HepG2 (cell line): ENCODE data around the gene ARMCX5. TPM values are rescaled to one million over a fixed set of nuclear protein-coding genes. Genes with fewer than 3 reads are reported as not detected.

ENCODE experiments used
- ATAC-seq: fragments of 200-7000 bp; cut with Tn5 transposase; 3 replicates; pipeline ENCODE4 v1.9.1; 2020; ENCODE audit warnings: mild to moderate bottlenecking, moderate library complexity
- BruUV-seq: library from RNA; stranded (reverse); fragments of 400-500 nt; replicated peaks from 2 replicates; lab custom pipeline; 2021; lab: Mats Ljungman, UMichigan
- CTCF ChIA-PET: fragments of 300-600 bp; formaldehyde crosslinking; extraction: SDS; loops from one replicate; lab custom pipeline; 2021; ENCODE audit warnings: low total read pairs, inconsistent platforms, low intra/inter-chr PET ratio; lab: Yijun Ruan, JAX
- POLR2A ChIA-PET: fragments of 350-600 bp; sonication (Branson Sonifier 250); formaldehyde crosslinking; loops from one replicate; lab custom pipeline; 2020; ENCODE audit warnings: antibody characterized with exemption, inconsistent platforms; lab: Yijun Ruan, JAX
- DNase-seq: peaks from one replicate; pipeline ENCODE4 v3.0.0-alpha.2; 2015; ENCODE audit warnings: low spot score
- FAIRE-seq: peaks from 3 replicates; lab custom pipeline; 2011; peaks lifted over from hg19 to GRCh38; lab: Jason Lieb, UNC
- H2AFZ ChIP-seq: one replicate; pipeline ENCODE4 v1.6.1; 2011; ENCODE audit warnings: low read length, inconsistent platforms
- H3K27ac ChIP-seq: fragments of 300-600 bp; 3 replicates; pipeline ENCODE4 v1.8.0; 2011; ENCODE audit warnings: mixed run types, mild to moderate bottlenecking, mixed read lengths, low read length, inconsistent platforms; ENCODE audit not compliant: insufficient read depth; ENCODE audit errors: extremely low read length
- H3K27me3 ChIP-seq, 2 experiments: fragments of 200-600 bp in 1 of 2; 2 replicates in 1 of 2; 3 replicates in 1 of 2; pipeline versions ENCODE4 v1.6.0 to v1.8.0; 2011; ENCODE audit warnings: low read length in 2 of 2, mild to moderate bottlenecking in 2 of 2, moderate library complexity in 2 of 2, inconsistent platforms in 1 of 2; ENCODE audit not compliant: insufficient read depth in 2 of 2, control insufficient read depth in 1 of 2
- H3K36me3 ChIP-seq, 2 experiments: fragments of 200-600 bp in 1 of 2; replicated peaks in 1 of 2; 2 replicates in 1 of 2; 3 replicates in 1 of 2; pipeline versions ENCODE4 v1.5.1 to v1.8.0; 2011; ENCODE audit warnings: low read length in 2 of 2, inconsistent platforms in 1 of 2; ENCODE audit not compliant: insufficient read depth in 2 of 2, control insufficient read depth in 1 of 2
- H3K4me1 ChIP-seq: 2 replicates; pipeline ENCODE4 v1.5.1; 2012; ENCODE audit warnings: low read length, inconsistent platforms; ENCODE audit not compliant: insufficient read depth
- H3K4me2 ChIP-seq: 2 replicates; pipeline ENCODE4 v1.6.0; 2011; ENCODE audit warnings: low read depth, low read length, inconsistent platforms
- H3K4me3 ChIP-seq, 3 experiments: fragments of 200-600 bp in 1 of 3; sonication (generic), shearing (Covaris generic) in 1 of 3; replicated peaks in 1 of 3; 2 replicates each; pipeline ENCODE4 v1.5.1; 2011 to 2016; ENCODE audit warnings: low read length in 3 of 3, inconsistent platforms in 2 of 3, low read depth in 2 of 3, mild to moderate bottlenecking in 2 of 3, control low read depth in 1 of 3, mixed read lengths in 1 of 3; ENCODE audit not compliant: insufficient read depth in 1 of 3
- H3K79me2 ChIP-seq: one replicate; pipeline ENCODE4 v1.6.1; 2011; ENCODE audit warnings: low read length, inconsistent platforms; ENCODE audit not compliant: insufficient read depth
- H3K9ac ChIP-seq: 2 replicates; pipeline ENCODE4 v1.6.0; 2011; ENCODE audit warnings: mild to moderate bottlenecking, low read depth, low read length, inconsistent platforms; ENCODE audit not compliant: insufficient read depth
- H3K9me3 ChIP-seq: 2 replicates; pipeline ENCODE4 v1.5.1; 2012; ENCODE audit warnings: mild to moderate bottlenecking, low read length
- H4K20me1 ChIP-seq: 2 replicates; pipeline ENCODE4 v1.6.0; 2011; ENCODE audit warnings: inconsistent platforms, mild to moderate bottlenecking, low read length, moderate library complexity; ENCODE audit not compliant: insufficient read depth
- CCDC6 ChIP-seq: sonication (generic); formaldehyde crosslinking; IDR thresholded peaks from 2 replicates; pipeline ENCODE4 v1.8.1; 2022; ENCODE audit warnings: mild to moderate bottlenecking, missing genetic modification reagents, moderate library complexity
- FOXP1 ChIP-seq, 2 experiments: fragments of 450-650 bp in 1 of 2; IDR thresholded peaks; 2 replicates each; pipeline ENCODE4 v1.6.1; 2017 to 2018; ENCODE audit warnings: antibody characterized with exemption in 1 of 2
- PBX3 ChIP-seq: sonication (generic); formaldehyde crosslinking; IDR thresholded peaks from 2 replicates; pipeline ENCODE4 v1.8.1; 2023; ENCODE audit warnings: missing genetic modification reagents, inconsistent platforms, borderline replicate concordance
- STAT5B ChIP-seq: sonication (generic); formaldehyde crosslinking; IDR thresholded peaks from 2 replicates; pipeline ENCODE4 v1.4.0; 2020; ENCODE audit warnings: missing genetic modification reagents
- THAP7 ChIP-seq: sonication (generic); formaldehyde crosslinking; IDR thresholded peaks from 2 replicates; pipeline ENCODE4 v1.8.1; 2023; ENCODE audit warnings: mild to moderate bottlenecking, missing genetic modification reagents
- TRIM24 ChIP-seq: sonication (generic); formaldehyde crosslinking; IDR thresholded peaks from 2 replicates; pipeline ENCODE4 v1.8.0; 2022; ENCODE audit warnings: mild to moderate bottlenecking, missing genetic modification reagents
- ZMYM2 ChIP-seq: sonication (generic); formaldehyde crosslinking; IDR thresholded peaks from 2 replicates; pipeline ENCODE4 v1.8.0; 2022; ENCODE audit warnings: mild to moderate bottlenecking, missing genetic modification reagents
- ZNF331 ChIP-seq: sonication (generic); formaldehyde crosslinking; IDR thresholded peaks from 2 replicates; pipeline ENCODE4 v1.4.0; 2020; ENCODE audit warnings: missing genetic modification reagents
- ZNF333 ChIP-seq: sonication (generic); formaldehyde crosslinking; IDR thresholded peaks from 2 replicates; pipeline ENCODE4 v1.4.0; 2020; ENCODE audit warnings: mild to moderate bottlenecking, missing genetic modification reagents, borderline replicate concordance
- ZNF513 ChIP-seq: sonication (generic); formaldehyde crosslinking; conservative IDR thresholded peaks from 2 replicates; pipeline ENCODE4 v1.5.0; 2020; ENCODE audit warnings: missing genetic modification reagents
- WGBS: methylation state at CpG from one replicate; pipeline ENCODE4 v1.1.6; 2017; ENCODE audit warnings: low lambda C conversion rate; 5-methylcytosine and 5-hydroxymethylcytosine counted together
- in situ Hi-C: cut with HindIII; loops from 2 replicates; pipeline ENCODE4 v1.10.0; 2017; ENCODE audit warnings: low pct_unique_long_range_greater_than_20kb; ENCODE audit not compliant: extremely low pct_ligation_motif_present
- intact Hi-C: fragments of 100-400 bp; cut with micrococcal nuclease; formaldehyde crosslinking; loops from one replicate; pipeline ENCODE4 v1.10.0; 2022; ENCODE audit not compliant: unreplicated experiment
- polyA plus RNA-seq, 8 experiments: library from polyadenylated mRNA; depleted of rRNA in 3 of 8; stranded (reverse) in 7 of 8; unstranded in 1 of 8; fragments of >200 nt; fragmentation: Illumina TruSeq in 4 of 8; extraction: Trizol in 4 of 8; gene quantifications; 2 replicates each; pipeline versions ENCODE4 v1.2.1 to v1.2.3, GENCODE V29; 2011 to 2016; ENCODE audit warnings: low read depth in 4 of 8, missing spikeins in 1 of 8, mixed read lengths in 1 of 8; ENCODE audit not compliant: insufficient read depth in 1 of 8
- total RNA-seq, 5 experiments: library from RNA; depleted of rRNA; stranded (reverse); fragments of >200 nt; fragmentation: Illumina TruSeq; extraction: Trizol; gene quantifications; 2 replicates each; pipeline ENCODE4 v1.2.3, GENCODE V29; 2016; ENCODE audit warnings: low read depth in 1 of 5

The ARMCX5 gene
- total and polyA plus RNA-seq, 2 of the 13 experiments (the other 11 are each of a cell fraction or from before 2014, with no cell fraction given), result 9.1 to 14.2 TPM

DNA sequence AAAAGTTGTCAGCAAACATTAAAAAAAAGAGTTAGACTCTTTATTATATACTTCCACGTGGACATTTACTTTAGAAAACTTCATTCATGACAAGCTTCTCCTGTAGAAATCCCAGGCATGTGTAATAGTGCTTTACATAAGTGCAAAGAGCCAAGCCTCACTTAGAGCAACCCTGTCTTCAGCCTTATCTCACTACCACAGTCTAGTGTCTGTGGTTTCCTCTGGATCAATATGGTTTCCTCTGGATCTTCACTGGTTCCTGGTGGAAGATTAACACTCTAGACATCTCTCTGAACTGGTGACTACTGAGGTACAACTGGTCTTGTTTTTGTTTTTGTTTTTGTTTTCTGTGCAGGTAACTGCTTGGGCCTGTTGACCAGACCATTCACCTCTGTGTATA, 18.4 kb upstream of the ARMCX5 start:
- intact Hi-C loops (no loop called here), in situ Hi-C loops (no loop called here)
- no peaks in the 10 kb centered on the region for H3K27me3 ChIP-seq
- no peaks in the 10 kb centered on the region for H3K4me1 ChIP-seq
- ATAC-seq (no peak), DNase-seq (no peak), FAIRE-seq (no peak)
- ChIA-PET CTCF (no interaction called here), POLR2A (no interaction called here)
- H3K9me3 ChIP-seq, result no peaks in the 10 kb centered on the region
- WGBS, result 0% methylated on average over 1 of the region's 1 CpG
- H3K9ac ChIP-seq, result no peak overlapping the region
- no peak overlapping the region for H3K27ac ChIP-seq
- H4K20me1 ChIP-seq, result no peaks in the 10 kb centered on the region
- H3K4me3 ChIP-seq, result no peak overlapping the region
- no peak for TF ChIP-seq CCDC6 (CRISPR knock-in tag)
- no peak for TF ChIP-seq ZNF331 (CRISPR knock-in tag)
- no peak for TF ChIP-seq STAT5B
- TF ChIP-seq PBX3 (CRISPR knock-in tag), result no peak
- TF ChIP-seq ZNF333 (CRISPR knock-in tag), result no peak
- no peak for TF ChIP-seq FOXP1 (IDR thresholded peaks at IDR 0.05)
- TF ChIP-seq FOXP1 (CRISPR knock-in tag; IDR thresholded peaks at IDR 0.05), result no peak
- no peak overlapping the region for H2AFZ ChIP-seq
- no TSS peak for BruUV-seq
- no peak overlapping the region for H3K4me2 ChIP-seq
- H3K79me2 ChIP-seq, result no peaks in the 10 kb centered on the region
- no peaks in the 10 kb centered on the region for H3K36me3 ChIP-seq

GRCh38 chrX:102593367-102593766, 5.9 kb upstream of the ARMCX5 start:
- Histone ChIP-seq H3K4me2 (no peak overlapping the region), H3K27me3 (no peaks in the 10 kb centered on the region), H3K36me3 (no peaks in the 10 kb centered on the region), H3K9ac (no peak overlapping the region), H4K20me1 (no peaks in the 10 kb centered on the region), H3K4me1 (no peaks in the 10 kb centered on the region), H3K27ac (no peak overlapping the region), H3K4me3 (no peak overlapping the region), H3K9me3 (no peaks in the 10 kb centered on the region), H2AFZ (no peak overlapping the region), H3K79me2 (no peaks in the 10 kb centered on the region)
- WGBS, result no CpG with 5 or more reads among the region's 2 CpGs
- ChIA-PET CTCF (no interaction called here), POLR2A (no interaction called here)
- in situ Hi-C loops (no loop called here), intact Hi-C loops (no loop called here)
- no peak for DNase-seq
- no TSS peak for BruUV-seq
- TF ChIP-seq ZMYM2 (CRISPR knock-in tag) (no peak), THAP7 (no peak), ZNF513 (CRISPR knock-in tag) (no peak), TRIM24 (CRISPR knock-in tag) (no peak)
- no peak for ATAC-seq
- FAIRE-seq, result no peak
